Pulmonary artery endothelial cell (primary cell): ENCODE measurements around the gene MOXD1. TPM values are rescaled to one million over a fixed set of nuclear protein-coding genes. Genes with fewer than 3 reads are reported as not detected.

Experiments used
- DNase-seq: peaks from one replicate; pipeline ENCODE4 v3.0.0-alpha.2; 2011; ENCODE audit warnings: low read depth, low spot score
- total RNA-seq: library from RNA; depleted of rRNA; stranded (reverse); fragments of >200 nt; gene quantifications from 2 replicates; pipeline ENCODE4 v1.2.3, GENCODE V29; 2014

The MOXD1 gene
- total RNA-seq, 1 donor from 2014 or later: 0.07 TPM

DNA sequence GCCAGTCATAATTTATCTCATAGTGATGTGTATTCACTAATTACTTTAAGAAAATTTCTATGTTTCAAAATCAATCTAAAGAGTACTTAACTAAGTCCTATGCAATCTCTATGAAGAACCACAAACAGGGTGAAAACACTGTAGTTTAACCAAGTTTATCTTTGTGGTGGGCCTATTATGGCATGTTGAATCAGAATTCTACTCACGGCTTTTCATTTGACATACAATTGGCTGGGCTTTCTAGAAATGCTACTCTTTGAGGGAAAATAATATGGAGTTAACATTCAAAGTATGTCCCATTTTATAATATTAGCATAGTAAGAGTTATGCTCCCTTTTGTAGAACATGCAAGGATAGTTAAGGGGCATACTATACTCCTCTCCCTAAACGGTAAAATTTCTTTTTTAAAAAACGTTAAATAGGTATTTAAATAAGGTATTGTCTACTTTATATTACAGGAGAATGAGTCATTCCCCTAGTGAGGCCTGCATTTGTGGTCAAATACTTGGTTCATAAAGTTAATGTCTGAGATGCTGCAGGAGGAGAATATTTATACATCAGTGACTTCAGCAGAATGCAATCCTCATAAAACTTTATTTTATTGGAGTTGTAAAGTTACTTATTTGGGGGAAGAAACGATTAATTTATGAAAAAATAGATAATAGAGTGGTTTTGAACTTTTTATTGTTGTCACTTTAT lies 1.8 kb downstream of the MOXD1 start:
- no peak for DNase-seq

DNA sequence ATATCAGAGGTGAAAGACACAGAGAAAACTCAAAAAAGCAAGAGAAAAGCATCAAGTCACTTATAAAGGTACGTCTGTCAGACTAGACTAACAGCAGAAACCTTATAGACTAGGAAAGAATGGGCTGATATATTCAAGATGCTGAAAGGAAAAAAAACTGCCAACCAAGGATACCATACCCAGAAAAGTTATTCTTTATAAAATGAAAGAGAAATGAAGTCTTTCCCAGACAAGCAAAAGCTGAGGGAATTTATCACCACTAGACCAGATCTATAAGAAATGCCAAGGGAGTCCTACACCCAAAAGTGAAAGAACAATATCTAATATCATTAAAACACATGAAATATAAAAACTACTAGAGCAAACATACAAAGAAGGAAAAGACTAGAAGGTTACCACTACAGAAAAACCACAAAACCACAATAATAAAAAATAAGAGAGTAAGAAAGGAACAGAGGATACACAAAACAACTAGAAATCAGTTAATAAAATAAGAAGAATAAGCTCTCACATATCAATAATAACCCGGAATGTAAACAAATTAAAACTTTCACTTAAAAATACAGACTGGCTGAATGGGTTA lies 6.2 kb downstream of the MOXD1 start:
- no peak for DNase-seq

DNA sequence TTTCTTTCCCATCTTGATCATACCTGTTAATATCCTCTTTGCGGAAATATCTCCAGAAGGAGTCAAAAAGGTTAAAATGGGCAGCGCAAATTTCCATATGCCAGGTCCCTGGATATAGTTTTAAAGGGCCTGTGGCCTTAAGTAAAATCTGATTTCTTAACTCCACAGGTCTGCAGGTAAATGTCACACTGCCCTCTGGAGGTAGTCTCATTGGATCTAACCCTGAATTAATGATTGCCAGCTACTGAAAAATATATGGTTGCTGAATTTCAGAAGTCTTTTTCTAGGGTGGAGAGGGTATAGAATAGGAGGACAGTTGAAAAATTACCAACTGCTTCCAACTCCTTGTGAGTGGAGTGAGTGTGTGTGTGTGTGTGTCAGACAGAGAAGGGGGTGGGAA lies 8.5 kb downstream of the MOXD1 start:
- no peak for DNase-seq

DNA sequence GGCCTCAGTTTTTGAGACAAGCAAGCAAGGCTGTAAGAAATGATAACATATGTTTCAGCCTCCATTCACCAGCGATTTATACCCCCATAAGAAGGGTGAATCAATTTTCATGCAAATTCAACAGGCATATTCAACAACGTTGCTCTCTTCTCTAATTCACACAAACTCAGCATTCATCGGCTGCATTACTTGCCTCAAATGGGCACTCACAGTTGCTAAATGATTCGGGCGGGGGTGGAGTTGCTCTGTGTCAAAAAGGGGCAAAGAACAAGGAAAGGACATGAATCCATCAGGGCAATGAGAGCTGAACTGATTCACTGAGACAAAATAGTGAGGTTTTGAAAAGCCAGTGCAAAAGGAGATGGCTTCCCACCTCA lies 9.0 kb downstream of the MOXD1 start:
- no peak for DNase-seq

DNA sequence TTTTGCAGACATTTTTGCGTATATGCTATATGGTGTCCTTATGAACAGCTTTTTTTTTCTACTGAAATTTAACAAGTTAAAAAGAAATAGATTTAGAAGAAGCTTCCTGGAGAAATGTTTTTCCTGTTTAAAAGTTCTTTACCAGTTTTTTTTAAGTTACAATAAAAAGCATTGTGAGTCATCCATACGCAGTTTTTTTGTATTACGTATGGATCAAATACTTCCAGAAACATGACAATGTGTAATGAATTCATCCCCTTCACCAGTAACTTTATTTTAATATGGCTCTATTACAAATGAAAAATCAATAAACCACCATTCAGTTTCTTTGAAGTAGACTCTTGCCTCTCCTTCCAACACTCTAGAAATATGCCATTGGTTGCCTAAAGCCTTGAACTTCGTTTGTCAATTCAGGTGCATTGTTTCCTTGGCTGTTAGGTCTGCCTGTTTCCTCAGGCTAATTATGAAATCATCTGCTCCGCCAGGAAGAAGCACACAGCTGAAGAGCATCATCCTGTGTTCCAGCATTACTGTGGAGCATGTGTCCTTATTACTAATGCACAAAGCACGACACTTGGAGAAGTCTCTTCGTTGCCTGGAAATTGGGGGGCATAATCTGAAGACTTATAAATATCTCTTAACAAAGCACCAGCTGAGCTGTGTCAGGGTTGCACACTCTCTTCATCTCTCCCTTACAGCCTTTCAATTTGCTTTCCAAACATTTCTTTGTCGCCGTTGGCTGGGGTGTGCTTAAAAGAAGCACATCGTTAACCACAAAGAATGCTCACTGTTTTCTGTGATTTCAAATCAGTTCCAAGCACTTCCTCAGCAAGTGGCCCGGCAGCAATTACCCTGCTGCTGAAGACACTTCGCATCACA lies 9.6 kb downstream of the MOXD1 start:
- no peak for DNase-seq

DNA sequence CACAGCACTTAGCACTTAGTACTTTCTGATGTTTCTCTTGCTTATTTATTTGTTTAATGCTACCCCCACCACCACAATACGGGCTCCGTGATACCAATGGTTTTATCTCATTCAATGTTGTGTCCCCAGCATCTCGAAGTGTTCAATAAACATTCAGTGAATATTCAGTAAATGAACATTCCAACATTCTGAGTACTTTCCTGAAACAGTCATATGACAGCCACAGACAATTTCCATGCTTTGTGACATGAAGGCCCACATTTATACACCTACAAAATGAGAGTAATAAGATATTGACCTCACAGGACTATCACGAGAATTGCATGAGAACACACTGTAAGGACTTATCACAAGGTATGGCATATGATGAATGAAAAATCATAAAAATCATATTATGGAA lies 10.8 kb downstream of the MOXD1 start:
- no peak for DNase-seq

DNA sequence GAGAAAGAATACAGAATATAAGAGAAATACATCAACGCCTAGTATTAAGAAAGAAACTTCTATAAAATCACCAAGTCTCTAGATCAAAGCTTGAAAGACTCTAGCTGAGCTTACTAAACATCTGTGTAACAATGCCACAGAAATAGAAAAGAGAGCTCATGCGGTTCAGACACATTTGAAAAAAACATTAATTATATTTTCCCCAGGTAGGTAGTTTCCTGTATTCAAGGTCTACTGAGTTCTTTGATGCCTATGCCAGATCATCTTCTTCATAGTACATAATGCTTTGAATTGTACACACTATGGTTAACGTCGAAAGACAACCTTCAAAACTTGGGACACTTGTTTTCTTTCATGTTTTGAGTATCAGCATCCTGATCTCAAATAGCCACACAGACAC lies 11.3 kb downstream of the MOXD1 start:
- DNase-seq: no peak

DNA sequence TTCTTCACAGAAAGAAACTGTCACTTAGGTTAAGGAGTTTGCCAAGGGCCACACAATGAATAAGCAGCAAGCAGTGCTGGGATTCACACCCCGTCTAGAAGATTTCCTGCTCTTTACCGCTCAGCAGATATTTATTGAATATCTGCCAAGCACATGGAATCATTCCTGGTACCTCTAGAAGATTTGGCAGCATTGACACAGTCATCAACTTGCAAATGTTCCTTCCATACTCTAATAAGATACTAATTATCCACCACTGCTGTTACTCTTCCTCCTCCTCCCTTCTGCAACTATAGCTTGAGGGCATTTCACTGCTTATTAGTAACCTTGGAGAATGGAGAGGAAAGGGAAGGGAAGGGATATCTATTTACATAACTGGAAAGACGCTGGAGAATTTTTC lies 13.0 kb downstream of the MOXD1 start:
- DNase-seq: no peak

DNA sequence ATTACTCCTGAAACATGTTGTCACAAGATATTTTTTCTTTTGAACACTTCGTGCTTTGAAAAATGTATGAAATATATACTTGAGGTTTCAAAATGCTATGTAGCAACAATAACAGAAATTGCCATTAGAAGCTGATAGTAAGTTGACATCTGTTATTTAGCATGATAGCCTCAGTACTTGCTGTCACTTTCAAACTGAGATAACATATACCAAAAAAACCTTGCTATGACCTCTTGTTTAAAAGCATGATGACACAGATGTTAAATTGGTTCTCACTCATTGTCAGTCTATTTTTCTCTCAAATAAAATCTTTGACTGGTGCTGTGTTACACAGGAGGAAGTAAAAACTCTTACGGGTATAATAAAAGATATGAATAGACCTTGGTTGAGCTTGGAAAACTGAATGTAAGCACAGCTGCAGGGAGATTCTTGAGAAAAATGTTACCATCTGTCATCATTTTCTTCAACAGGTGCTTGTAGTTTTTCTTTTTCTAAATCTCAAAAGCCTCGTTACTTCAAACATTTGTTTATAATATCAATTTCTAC lies 18.6 kb downstream of the MOXD1 start:
- no peak for DNase-seq

DNA sequence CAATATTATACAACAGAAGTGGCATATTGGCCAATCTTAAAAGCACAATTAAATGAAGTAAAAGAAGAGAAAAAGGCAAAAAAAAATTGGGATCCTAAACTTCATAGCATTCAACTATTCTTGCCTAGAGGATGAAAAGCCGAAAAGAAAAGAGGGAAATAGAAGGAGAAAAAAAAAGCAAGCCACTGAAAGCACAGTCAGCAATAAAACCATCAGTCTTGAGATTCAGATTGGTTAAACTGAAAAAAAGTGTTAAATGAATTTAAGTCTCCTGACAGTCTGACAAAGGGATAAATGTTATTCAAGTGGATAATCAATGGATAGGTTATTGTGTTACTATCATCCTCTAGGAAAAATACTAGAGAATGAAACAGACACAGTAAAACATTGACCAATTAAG lies 19.9 kb downstream of the MOXD1 start:
- no peak for DNase-seq

DNA sequence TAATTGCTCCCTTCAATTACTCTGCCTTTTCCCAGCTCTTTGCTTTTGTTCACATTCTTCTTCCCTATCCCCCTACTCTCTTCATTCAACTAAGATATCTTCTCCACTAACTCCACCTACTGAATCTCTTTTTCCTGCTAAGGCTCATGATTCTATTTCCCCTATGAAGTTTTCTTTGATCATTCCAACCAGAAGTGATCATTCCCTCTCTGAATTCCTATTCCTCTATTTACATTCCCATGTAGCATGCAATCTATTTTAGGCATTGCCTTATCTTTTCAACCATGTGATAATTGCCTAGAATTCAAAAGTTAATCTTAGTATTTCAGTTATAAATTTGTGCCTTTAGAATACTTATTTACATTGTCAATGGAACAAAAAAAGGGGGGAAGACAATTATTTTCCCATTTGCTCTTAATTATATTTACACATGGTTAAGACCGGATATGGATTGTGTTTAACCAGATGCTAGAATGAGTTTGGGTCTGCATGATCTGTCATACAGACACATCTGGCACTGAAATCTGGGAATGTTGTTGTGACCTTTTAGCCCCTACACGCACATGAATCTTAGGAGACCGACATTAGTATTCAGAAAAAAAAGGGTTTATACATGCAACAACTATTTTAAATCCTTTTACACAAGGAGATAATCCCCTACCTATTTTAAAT lies 20.8 kb downstream of the MOXD1 start:
- DNase-seq: no peak

DNA sequence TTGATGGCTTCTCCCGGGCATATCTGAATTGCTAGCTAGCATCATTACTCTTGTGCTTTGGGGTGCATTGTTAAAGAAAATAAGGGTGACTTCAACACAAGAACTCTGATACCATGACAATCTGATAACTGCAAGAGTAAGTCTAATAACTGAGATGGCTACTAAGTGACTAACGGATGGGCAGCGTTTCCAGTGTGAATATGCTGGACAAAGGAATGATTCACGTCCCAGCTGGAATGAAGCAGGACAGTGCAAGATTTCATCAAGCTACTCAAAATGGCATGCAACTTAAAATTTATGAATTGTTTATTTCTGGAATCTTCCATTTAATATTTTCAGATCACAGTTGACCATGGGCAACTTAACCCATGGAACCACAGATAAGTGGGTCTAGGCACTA lies 31.7 kb downstream of the MOXD1 start:
- DNase-seq: no peak

DNA sequence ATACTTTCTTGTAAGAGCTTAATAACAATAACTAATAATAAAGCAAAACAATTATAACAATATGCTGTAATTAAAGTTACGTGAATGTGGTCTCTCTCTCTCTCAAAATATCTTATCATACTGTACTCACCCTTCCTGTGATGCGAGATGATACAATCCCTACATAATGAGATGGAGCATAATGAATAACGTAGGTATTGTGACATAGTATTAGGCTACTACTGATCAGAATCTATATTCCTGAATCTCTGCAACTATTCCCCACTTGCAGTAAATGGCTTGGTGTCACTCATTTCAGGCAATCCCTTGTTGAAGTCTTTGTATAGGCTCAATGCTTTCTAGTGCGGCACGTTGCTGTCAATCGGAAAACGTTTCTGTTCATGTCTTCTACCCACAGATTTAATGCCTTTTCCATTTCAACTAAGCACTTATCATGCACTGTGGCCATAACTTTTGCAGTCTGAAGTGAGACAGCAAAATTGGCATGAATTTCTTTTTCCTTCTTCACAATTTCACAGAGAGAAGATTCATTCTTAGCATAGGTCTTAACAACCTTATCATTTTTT lies 32.3 kb downstream of the MOXD1 start:
- DNase-seq: no peak

DNA sequence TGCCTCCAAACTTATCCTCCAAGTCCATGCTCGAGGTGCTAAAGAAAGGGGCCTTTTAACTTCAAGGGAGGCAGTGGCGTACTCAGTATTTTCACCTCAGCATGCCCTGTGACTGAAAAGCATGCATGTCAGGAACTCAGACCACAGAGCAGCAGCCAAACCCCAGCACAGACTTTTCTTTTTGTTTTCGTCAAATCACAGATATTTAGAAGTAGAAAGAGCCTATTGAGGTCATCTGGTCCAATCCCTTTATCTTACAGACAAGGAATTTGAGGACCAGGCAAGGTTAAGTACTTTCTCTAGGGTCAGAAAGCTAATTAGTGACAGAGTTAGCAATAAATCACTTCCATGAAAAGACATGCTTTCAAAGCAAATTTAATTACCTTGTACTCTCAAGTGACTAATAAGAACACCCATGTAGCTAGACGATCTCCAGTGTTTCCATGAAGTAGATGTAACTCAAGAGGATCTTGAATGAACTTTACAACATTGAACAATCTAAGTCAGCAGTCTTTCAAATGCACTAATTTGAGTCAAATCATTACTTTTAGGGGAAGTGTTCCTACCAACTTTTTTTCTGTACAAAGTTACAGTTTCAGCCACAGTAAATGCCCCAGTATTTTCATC lies 35.9 kb downstream of the MOXD1 start:
- DNase-seq: no peak

DNA sequence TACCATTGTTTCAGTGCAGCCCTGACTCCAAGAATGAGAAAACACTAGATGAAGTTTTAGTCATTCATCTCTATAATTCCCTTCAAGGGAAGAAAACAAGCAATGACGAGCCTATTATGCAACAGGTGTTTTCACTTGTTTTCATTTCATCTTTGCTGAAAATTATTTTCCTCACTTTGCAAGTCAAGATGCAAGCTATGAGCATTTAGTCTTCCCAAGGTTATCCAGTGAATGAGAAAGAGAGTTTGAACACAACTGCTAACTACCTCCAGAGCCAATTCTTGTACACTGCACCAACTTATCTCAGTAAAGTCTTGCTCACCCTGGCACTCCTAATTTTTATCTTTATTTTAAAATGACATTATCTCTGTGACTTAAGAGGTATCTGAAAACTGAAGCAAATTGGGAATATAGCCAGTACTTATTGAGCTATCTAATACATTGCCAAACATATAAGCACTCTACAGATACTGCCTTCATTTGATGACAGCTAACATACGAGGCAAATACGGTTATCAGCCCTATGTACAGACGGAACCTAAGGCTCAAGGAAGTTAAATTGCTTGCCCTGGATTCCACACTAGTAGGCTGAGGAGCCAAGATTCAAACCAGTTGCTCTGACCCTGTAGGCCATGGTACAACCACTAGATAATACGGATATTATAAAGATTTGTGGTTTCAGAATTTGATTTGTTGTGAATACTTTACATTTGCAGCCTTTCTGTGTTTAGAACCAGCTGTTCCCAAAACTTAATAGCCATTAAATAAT lies 36.8 kb downstream of the MOXD1 start:
- no peak for DNase-seq

DNA sequence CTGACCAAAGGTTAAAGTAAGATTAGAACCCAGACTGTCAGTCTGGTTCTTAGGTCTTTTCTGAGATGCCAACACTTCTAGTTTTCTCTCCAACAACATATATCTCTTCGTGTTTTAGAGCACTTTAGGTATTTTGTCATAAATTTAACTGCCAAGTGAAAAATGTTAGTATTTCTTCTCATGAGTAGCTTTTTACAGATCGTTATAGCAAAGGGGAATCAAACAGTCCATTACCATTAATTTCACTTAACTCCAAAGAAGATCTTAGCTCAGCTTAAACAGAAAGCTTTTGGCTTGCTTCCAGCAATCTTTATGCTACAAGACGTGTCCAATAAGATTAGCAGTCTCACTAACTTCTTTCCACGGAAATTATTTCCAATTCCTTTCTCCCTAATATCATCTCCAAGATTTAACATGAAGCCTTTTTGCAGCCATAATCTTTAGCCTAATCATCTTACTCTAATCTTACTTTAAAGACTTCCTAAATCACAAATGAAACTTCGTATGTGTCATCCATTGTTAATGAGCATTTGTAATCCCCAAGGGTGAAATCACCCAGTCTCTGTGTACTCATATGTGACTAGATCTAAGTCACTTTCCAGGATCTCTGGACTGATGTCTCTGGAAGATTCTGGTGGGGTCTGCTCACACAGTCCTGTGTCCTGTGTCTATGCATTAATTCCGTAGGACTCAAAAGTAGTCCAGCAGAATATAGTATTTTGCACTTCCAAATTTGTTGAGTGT lies 38.7 kb downstream of the MOXD1 start:
- no peak for DNase-seq

DNA sequence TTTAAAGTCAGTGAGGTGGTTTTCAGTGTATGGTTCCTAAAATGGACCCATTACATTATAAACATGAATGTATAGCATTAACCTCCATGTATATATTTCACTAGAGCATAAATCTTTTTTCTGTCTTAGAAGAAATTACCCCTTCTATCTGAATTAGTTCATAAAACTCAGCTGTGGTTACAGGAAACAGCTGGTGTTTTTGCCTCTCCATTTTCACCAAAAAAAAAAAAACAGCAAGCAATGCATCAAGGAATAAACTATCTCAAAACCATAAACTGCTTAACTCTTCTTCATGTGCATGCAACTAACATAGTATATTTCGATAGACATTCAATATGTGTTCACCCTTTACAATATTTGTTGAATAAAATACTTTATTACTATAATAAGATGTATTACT lies 40.2 kb downstream of the MOXD1 start:
- DNase-seq: no peak

DNA sequence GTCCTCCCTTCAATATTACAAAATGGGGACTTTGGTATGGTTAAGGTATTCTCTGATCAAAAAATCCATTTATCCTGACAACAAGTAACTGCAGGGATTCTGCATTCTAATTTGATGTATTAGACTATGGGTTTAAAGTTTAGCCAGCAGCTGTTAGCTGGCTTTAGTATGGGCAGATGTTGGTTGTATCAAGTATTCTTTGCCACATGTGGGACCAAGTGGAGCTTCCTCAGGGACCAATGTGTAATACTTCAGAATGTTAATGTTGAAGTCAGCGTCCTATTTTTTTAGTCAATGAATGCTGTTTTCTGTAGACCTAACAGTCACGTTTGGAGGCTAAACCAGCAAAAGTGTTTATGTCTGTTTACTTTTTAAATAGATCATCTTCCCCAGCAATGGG lies 41.4 kb downstream of the MOXD1 start:
- DNase-seq: no peak

DNA sequence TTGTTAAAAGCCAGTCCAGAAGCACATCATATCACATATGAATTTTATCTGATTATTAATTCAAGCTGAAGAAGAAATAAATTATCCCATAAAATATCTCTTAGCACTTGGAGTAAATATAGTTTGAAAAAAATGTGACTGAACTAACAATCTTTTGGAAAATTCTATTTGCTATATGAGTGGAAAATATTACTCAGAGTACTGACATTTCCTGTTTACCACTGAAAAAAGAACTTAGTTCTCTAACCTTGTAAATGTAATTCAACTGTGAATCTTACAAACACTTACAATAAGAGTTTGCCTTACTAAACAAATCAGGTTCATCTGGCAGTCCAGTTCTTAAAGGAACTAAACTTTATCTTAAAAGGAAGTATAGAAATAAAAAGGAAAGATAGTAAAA lies 44.2 kb downstream of the MOXD1 start:
- DNase-seq: peak; percentile 41
